KBM-7 (cell line): ENCODE measurements around the gene OR1I1.

Experiments used
- DNase-seq: peaks from one replicate; pipeline ENCODE4 v3.0.0-alpha.2; 2015
- in situ Hi-C: fragments of 300-500 bp; cut with MboI; formaldehyde crosslinking; loops from 2 replicates; pipeline ENCODE4 v1.14.3; 2020; ENCODE audit warnings: low sequenced_read_pairs, low pct_unique_long_range_greater_than_20kb, mixed read lengths

OR1I1 gene

GRCh38 chr19:15114153-15114540 lies 32.1 kb downstream of the OR1I1 start:
- DNase-seq: no peak
- in situ Hi-C loops: no loop called here

GRCh38 chr19:15115080-15115479 lies 33.1 kb downstream of the OR1I1 start:
- in situ Hi-C loops: no loop called here
- no peak for DNase-seq

GRCh38 chr19:15115762-15116615 lies 34.0 kb downstream of the OR1I1 start:
- in situ Hi-C loops: no loop called here
- no peak for DNase-seq

DNA sequence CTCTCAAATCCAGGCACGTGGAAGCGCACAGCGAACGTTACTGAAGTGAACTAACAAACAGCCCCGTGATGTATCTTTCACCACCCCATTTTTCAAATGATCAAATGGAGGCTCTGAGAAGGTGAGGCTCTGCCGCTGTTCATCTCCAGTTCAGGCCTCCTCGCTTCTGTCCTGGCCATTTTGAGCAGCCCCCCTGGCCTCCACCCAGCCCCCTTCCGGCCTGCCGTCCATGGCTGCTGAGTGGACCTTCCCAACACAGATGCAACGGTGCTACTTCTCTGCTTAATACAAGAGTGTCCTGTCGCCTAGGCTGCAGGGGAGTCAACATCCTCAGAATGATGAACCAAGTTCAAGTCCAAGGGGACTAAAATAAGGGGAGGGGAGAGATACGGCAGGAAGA lies 34.8 kb downstream of the OR1I1 start:
- no peak for DNase-seq
- in situ Hi-C loops: no loop called here

GRCh38 chr19:15118248-15118647 lies 36.2 kb downstream of the OR1I1 start:
- DNase-seq: no peak
- in situ Hi-C loops: no loop called here

- in situ Hi-C loops: no loop called here
Observed at GRCh38 chr19:15118789-15119494, 36.9 kb downstream of the OR1I1 start.

DNA sequence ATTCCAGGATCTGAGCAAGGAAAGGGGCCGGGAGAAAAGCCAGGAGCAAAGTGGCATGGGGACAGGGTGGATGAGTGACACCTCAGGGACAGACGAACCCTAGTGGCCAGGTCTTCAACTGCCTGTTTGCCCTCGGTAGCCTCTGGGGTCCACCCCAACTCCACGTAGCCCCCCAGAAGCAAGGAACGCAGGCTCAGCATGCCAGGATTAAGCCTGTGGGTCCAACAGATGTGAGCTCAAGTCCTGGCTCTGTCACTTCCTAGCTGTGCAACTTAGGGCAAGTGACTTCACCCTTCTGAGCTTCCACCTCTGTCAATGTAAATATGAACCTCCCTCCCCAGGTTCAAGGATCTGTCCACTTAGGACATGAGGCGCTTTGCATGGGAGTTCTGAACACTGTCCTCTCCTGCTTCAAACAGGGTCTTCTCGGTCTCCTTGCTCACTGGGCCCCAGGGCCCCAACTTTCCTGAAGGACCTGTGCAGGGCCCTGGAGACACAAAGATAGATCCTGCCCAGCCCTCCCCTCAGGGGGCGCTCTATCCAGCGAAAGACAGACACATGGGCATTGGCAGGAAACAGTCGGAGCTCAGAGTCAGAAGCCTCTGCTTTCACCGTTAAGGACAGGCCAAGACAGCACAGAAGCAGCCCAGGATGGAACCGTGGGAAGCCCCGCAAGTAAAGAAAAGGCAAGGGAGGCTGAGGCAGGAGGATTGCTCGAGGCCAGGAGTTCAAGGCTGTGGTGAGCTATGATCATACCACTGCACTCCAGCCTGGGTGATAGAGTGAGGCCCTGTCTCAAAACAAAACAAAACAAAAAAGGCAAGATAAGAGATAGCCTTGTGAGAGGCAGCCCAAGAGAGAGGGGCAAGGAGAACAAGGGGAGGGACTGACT lies 38.4 kb downstream of the OR1I1 start:
- DNase-seq: no peak
- in situ Hi-C loops: no loop called here

More at GRCh38 chr19:15118789-15119494, 36.9 kb downstream of the OR1I1 start:
- no peak for DNase-seq

- no peak for DNase-seq
- in situ Hi-C loops: no loop called here
Observed at GRCh38 chr19:15122331-15123030, 40.5 kb downstream of the OR1I1 start.

GRCh38 chr19:15123031-15123890 lies 41.2 kb downstream of the OR1I1 start:
- in situ Hi-C loops: no loop called here
- no peak for DNase-seq

GRCh38 chr19:15123900-15124299 lies 41.9 kb downstream of the OR1I1 start:
- in situ Hi-C loops: no loop called here
- no peak for DNase-seq

- in situ Hi-C loops: no loop called here
- DNase-seq: no peak
Observed at GRCh38 chr19:15124572-15125231, 42.7 kb downstream of the OR1I1 start.

DNA sequence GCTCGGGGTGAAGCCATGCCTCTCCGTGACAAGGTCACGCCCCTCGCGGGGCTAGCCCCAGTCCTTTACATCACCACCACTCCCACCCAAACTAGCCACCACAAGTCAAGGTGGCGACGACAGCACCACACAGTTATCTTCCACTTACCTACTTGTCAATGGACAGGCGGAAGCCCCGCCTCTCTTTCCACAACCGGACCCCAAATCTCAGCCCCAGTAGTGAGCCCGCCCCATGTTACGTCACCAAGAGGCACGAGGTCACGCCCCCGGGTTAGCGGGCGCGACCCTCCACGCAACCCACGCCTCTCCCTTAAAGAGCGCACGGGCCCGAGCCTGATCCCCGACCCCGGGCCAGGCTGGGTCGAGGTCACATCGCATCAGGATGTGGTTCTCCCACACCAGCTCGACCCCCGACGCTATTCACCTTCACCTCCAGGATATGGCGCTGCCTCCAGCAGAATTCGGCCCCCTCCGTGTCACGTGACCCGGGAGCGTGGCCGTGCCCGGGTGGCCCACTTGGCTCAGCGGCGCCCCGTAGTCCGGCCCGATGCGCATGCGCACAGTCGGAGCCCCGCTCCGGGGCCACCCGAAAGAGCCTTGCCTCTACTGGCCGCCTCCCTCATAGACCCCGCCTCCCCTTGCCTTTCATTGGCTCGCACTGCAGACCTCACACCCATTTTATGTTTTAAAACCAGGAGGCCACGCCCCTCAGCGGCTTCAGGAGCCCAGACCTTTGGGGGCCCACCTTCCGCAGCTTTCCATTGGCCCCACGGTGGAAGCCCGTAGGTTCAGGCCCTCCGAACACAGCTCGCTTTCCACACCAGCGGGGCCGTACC lies 43.4 kb downstream of the OR1I1 start:
- in situ Hi-C loops: no loop called here

GRCh38 chr19:15126131-15126910 lies 44.3 kb downstream of the OR1I1 start:
- DNase-seq: no peak
- in situ Hi-C loops: no loop called here

More for the DNA sequence above, 43.4 kb downstream of the OR1I1 start:
- peak; percentile 99 for DNase-seq

- no peak for DNase-seq
- in situ Hi-C loops: no loop called here
Observed at GRCh38 chr19:15128162-15128770, 46.3 kb downstream of the OR1I1 start.

DNA sequence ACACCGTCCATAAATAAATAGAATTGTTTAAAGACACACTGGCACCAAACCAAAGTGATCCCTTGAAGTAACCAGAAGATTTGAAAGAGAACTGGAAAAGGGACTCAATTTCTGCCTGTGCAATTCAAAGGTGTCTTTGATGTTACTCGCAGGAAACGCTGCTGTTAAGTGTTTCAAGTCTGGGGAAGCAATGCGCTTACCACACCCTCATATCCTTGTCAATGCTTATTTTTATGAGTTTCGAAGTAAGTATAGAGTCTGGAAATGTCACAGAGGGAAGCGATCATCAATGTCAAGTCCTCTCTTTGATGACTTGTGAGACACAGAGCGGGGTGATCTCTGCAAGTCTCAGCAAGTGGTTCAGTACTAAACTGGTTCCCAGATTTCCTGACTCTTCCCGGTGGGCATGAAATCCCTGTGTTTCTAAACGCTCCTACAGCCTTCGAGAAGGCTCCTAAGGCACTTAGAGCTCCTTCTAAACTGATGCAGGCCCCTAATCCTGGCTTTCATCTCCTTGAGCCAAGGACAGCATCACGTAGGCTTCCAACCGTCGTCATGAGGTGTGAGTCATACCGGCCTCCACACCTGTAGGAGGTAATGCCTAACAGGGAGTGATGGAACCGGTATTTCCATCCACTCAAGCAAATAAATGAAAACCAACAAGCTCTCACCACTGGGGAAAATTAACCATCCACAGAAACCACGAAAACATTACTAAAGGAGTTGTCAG lies 48.0 kb downstream of the OR1I1 start:
- in situ Hi-C loops: no loop called here
- DNase-seq: no peak
